NCI-H128 (cell line): ENCODE results near the gene CCDC78.
"Not testable (repeated sequence)": the region's sequence is repeated elsewhere in the genome, so short reads cannot be mapped to it uniquely, and the experiment has no call there.

Experiments used
- DNase-seq: peaks from one replicate; lab custom pipeline; 2025; ENCODE audit not compliant: unreplicated experiment; lab: John Stamatoyannopoulos, UW

Gene CCDC78

DNA sequence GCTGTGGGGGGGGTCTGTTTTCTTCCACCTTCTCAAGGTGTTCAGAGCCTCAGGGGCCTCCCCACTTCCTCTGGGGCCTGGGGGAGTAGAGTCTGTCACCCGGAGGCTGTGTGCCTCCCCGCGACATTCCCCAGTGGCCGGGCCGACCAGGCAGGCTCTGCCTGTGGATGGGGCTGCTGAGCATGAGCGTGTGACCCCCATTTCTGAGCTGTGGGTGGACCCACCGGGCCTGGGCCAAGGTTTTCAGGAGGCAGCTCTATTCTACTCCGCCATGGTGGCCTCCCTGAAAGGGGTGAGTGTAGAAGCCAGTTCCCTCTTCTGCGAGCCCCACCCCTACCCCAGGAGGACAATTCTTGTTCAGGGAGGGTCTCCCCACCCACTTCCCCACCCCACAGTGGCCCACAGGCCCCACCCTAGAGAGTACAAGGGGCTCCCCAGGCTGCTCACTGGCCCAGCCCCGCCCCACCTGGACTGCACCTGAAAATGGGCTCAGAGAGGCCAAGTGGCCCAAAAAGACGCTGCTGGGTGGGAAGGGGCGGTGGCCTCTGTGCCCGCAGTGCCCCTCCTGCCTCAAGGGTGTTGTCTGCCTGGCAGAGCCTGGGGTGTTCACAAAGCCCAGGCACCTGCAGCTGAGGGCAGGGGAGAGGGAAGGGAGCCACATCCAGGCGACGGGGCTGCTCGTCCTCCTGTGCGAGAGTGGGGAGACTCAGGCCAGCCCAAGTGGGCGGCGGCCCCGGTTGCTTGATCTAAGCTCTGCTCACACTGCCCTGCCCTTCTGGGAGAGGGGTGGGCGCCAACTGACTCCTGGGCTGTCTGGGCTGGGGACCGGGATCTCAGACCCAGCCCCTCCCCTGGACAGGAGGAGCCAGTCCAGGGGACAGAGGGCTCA lies 35.6 kb upstream of the CCDC78 start:
- DNase-seq = no peak

- no peak for DNase-seq
Measured at GRCh38 chr16:760545-761343, 34.5 kb upstream of the CCDC78 start, which contains the start of gene MSLN. TSS of gene MSLN (plus strand) at chr16:760734. CDS start at chr16:762681, 1,947 bp downstream.

- DNase-seq = no peak
Measured at GRCh38 chr16:760065-760464, 33.8 kb upstream of the CCDC78 start.

DNA sequence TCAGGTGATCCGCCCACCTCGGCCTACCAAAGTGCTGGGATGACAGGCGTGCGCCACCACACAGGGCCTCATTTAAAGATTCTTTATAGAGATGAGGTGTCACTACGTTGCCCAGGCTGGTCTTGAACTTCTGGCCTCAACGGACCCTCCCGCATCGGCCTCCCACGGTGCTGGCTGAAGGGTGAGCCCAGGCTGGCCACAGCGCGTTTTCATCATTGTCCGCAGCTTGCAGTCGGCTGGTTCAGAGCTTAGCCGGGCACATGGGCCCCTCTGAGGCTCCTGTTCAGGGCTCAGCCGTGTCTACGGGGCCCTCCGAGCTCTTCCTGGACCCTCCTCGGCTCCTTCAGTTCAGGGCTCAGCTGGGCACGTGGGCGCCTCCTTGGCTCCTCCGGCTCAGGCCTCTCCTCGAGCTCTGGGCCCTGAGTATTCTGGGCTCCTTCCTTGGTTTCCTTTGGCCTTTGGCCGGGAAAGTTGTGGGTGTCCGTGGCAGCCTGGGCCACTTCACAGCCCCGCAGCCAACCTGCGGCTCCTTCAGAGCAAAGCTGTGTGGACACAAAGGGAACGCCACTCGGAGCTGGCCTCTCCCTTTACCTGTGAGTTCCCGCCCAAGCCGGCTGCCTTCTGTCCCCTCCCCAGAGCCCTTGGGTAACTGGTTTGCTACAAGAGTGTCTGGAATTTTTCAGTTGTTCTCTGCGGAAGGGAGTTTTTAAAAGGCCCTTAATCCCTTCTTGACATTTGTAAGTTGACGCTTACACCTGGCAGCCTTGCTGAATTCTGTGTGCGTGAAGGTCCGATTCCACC lies 33.1 kb upstream of the CCDC78 start:
- DNase-seq = no peak

DNA sequence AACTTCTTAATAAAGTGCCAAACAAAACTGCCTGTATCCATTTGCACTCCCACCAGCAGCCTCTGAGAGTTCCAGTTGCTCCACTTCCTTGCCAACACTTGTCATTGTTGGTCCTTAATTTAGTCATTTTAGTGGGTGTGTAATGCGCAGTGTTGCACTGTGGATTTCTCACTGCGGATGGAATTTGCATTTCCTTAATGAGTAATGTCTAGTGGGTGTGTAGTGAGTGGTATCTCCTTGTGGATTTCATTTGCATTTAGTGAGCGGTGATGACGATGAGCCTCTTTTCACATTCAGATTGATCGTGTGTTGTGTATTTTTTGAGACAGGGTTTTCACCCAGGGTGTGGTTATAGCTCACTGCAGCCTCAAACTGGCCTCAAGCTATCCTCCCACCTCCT lies 30.2 kb upstream of the CCDC78 start:
- DNase-seq = no peak

DNA sequence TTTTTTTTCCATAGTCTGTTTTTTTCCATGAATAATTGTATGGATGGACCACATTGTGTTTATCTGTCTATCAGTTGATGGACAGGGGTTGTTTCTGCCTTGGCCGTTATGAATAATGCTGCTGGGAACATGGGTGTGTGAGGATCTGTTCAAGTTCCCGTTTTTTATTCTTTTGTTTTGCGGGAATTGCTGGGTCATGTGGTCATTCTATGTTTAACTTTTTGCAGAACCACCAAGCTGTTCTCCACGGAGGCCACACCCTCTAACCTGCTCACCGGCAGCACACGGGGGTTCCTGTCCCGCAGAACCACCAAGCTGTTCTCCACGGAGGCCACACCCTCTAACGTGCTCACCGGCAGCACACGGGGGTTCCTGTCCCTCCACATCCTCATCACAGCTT lies 28.4 kb upstream of the CCDC78 start:
- no peak for DNase-seq

- not testable (repeated sequence) for DNase-seq
Measured at GRCh38 chr16:754121-754607, 27.9 kb upstream of the CCDC78 start.

- no peak for DNase-seq
Measured at GRCh38 chr16:752007-752312, 25.7 kb upstream of the CCDC78 start.

- DNase-seq = no peak
Measured at GRCh38 chr16:751152-752006, 25.1 kb upstream of the CCDC78 start.

DNA sequence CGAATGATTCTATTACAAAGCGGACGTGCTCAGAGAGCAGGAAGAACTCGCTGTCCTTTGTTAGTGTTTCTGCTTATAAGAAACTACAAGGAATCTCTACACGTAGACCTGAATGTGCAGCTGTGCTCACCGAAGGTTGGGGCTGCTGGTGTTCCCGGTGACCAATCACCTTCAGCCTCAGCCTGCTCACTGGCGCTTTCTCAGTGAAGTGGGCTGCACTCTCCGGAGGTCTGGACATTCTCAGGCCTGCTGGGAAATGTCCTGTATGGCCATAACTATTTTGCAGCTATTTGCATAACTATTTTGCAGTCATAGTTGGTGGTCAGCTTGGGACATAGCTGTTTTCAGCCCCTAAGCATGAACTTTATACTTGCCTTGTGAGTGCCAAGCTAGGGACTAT lies 24.2 kb upstream of the CCDC78 start:
- DNase-seq = no peak

DNA sequence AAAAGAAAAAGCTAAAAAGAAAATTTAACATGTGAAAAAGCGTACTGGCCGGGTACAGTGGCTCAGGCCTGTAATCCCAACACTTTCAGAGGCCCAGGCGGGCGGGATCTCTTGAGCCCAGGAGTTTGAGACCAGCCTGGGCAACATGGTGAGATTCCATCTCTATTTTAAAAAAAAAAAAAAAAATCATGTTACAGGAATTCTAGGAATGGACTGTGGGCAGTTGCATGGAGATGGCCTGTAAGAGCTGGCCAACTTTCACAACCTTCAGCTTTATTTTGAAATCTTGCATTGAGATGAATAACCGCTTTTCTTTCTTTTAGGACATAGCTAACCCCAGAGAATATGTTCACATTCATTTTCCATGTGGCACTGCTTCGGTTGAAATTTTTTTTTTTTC lies 22.8 kb upstream of the CCDC78 start:
- no peak for DNase-seq

DNA sequence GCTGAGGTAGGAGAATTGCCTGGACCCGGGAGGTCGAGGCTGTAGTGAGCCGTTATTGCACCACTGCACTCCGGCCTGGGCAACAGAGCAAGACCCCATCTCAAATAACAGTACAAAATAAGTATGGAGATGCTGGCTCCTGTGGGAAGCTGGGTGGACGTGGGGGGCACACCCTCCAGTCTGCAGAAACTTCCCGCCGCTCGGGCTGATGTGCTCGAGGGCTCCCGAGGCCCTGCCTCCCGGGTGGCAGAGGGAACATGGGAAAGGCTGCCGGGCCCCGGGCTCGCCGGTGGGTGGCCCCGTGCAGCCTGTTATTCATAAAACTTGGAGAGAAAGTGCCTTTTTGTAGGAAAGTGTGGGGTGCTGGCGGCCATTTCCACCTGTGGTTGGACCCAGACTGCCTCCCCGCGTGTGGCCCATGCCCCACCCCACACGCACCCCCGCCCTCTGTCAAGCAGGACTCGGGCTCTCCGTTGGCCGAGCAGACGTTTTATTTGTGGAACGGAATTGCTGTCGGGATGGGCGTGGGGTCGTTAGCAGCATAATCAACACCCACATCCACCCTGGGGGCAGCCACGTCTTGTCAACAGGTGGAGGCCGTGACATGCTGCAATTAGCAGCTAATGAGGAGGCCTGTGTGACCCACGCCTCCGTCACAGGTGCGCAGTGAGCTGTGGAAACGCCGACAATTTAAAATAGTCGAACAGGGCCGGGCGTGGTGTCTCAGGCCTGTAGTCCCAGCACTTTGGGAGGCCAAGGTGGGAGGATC lies 21.9 kb upstream of the CCDC78 start:
- DNase-seq = no peak

- no peak for DNase-seq
Measured at GRCh38 chr16:746637-747036, 20.4 kb upstream of the CCDC78 start.

DNA sequence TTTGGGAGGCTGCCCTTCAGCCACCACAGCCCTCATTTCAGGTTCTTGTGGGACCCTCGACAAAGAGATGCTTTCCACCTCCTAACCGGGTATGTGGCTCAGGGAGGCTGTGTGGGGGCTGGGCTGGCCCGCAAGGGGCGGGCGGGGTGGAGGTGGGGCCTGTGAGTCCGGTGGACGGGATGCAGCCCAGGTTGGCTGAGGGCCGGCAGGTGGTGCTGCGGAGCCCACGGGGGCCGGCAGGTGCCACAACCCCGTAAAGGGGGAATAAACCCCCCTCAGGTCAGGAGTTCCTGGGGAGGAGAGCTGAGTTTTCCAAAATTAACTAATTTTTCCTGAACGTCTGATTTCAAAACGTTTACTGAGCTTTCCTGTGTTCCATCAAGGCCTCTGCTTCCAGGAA lies 19.5 kb upstream of the CCDC78 start:
- no peak for DNase-seq

GRCh38 chr16:743794-744500 lies 17.7 kb upstream of the CCDC78 start:
- no peak for DNase-seq

GRCh38 chr16:742894-743293 lies 16.7 kb upstream of the CCDC78 start:
- DNase-seq = not testable (repeated sequence)

GRCh38 chr16:741986-742629 lies 15.9 kb upstream of the CCDC78 start:
- no peak for DNase-seq

DNA sequence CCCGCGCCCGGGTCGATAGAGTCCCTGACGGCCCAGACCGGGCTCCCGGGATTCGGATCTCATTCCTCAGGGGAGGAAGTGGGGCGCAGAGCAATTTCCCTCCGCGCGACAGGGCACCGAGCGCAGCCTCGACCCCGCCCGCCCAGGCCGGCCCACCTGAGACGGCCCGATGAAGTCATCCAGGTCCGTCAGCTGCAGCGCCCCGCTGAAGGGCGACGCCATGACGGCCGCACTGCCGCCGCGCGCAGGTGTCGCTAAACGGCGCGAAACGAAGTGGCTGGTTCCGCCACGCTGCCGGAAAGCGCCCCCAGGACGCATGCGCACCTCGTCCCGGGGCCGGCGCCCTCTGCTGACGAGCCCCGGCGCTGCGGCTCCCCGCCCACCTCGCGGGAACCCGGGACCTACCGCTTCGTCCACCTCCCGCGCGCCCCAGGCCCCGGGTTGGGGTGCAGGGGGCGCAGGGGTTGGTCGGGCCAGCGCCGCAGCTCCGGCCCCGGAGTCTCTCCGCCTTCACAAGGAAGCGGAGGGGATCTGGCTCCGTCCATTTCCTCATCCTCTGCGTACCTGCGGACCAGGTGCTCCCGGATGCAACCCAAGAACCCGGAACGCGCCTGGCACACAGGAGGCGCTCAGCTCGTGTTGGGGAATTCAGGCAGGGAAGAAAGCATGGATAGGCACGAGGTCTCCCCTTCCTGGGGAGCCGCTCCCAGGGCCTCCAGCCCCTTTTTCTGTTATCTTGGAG lies 14.7 kb upstream of the CCDC78 start, which contains the start of gene CIAO3:
TSS of gene CIAO3 (minus strand) at position 234 of the 742 bp plus-strand sequence. CDS start at position 222, 12 bp downstream.
- peak; percentile 46 for DNase-seq
